PC-3 (cell line): Measurements from ENCODE around the gene PCDHA1. TPM values are rescaled to one million over a fixed set of nuclear protein-coding genes. Genes with fewer than 3 reads are reported as not detected.
"Not testable (repeated sequence)": the region's sequence is repeated elsewhere in the genome, so short reads cannot be mapped to it uniquely, and the experiment has no call there.

Experiments
- ATAC-seq: fragments of 200-7000 bp; cut with Tn5 transposase; 2 replicates; pipeline ENCODE4 v1.9.1; 2020; ENCODE audit warnings: mild to moderate bottlenecking, moderate library complexity
- BruUV-seq: library from RNA; stranded (reverse); fragments of 400-500 nt; replicated peaks from 2 replicates; lab custom pipeline; 2021; lab: Mats Ljungman, UMichigan
- CTCF ChIA-PET: fragments of 300-600 bp; sonication (Branson Sonifier 250); formaldehyde crosslinking; loops from one replicate; lab custom pipeline; 2022; ENCODE audit warnings: antibody characterized with exemption; lab: Charles Lee
- POLR2A ChIA-PET: fragments of 300-600 bp; sonication (Branson Sonifier 250); formaldehyde crosslinking; loops from one replicate; lab custom pipeline; 2022; ENCODE audit warnings: antibody characterized with exemption; ENCODE audit not compliant: unreplicated experiment; lab: Charles Lee
- DNase-seq: peaks from one replicate; pipeline ENCODE4 v3.0.0-alpha.2; 2015
- H2AFZ ChIP-seq: fragments of 300-600 bp; sonication (generic); 2 replicates; pipeline ENCODE4 v1.6.0; 2016; ENCODE audit warnings: antibody characterized with exemption, low read length
- H3F3A ChIP-seq: fragments of 300-600 bp; sonication (generic); one replicate; pipeline ENCODE4 v1.6.0; 2017; ENCODE audit warnings: antibody characterized with exemption, low read length, control low read depth, mild to moderate bottlenecking; ENCODE audit not compliant: unreplicated experiment
- H3K27ac ChIP-seq: fragments of 300-600 bp; sonication (generic); 2 replicates; pipeline ENCODE4 v1.5.1; 2016; ENCODE audit warnings: mild to moderate bottlenecking, low read length
- H3K27me3 ChIP-seq: fragments of 300-600 bp; sonication (generic); 2 replicates; pipeline ENCODE4 v1.6.1; 2016; ENCODE audit warnings: low read length, mixed read lengths
- H3K36me3 ChIP-seq: fragments of 300-600 bp; sonication (generic); 2 replicates; pipeline ENCODE4 v1.6.1; 2016; ENCODE audit warnings: low read depth, mixed run types, low read length, mixed read lengths
- H3K4me1 ChIP-seq: fragments of 300-600 bp; sonication (generic); 2 replicates; pipeline ENCODE4 v1.5.1; 2016; ENCODE audit warnings: low read length; ENCODE audit not compliant: insufficient read depth
- H3K4me2 ChIP-seq: fragments of 300-600 bp; sonication (generic); 2 replicates; pipeline ENCODE4 v1.6.0; 2016; ENCODE audit warnings: low read length
- H3K4me3 ChIP-seq: fragments of 300-600 bp; sonication (generic); 2 replicates; pipeline ENCODE4 v1.5.1; 2016; ENCODE audit warnings: mild to moderate bottlenecking, low read length, mixed read lengths
- H3K79me2 ChIP-seq: fragments of 300-600 bp; sonication (generic); 2 replicates; pipeline ENCODE4 v1.6.1; 2017; ENCODE audit warnings: low read length, mixed read lengths
- H3K9ac ChIP-seq: fragments of 300-600 bp; sonication (generic); 2 replicates; pipeline ENCODE4 v1.6.0; 2016; ENCODE audit warnings: mild to moderate bottlenecking, low read length
- H3K9me2 ChIP-seq: fragments of 300-600 bp; sonication (generic); replicated peaks from 2 replicates; pipeline ENCODE4 v1.6.1; 2016; ENCODE audit warnings: mixed run types, low read length, mixed read lengths
- H3K9me3 ChIP-seq: fragments of 300-600 bp; sonication (generic); 2 replicates; pipeline ENCODE4 v1.6.1; 2016; ENCODE audit warnings: low read length, mixed read lengths
- H4K20me1 ChIP-seq: fragments of 300-600 bp; sonication (generic); 2 replicates; pipeline ENCODE4 v1.6.1; 2016; ENCODE audit warnings: low read length, mixed read lengths
- CTCF ChIP-seq: fragments of 300-600 bp; sonication (generic); conservative IDR thresholded peaks from 2 replicates; pipeline ENCODE4 v1.5.1; 2017; ENCODE audit warnings: antibody characterized with exemption, low read depth, mild to moderate bottlenecking, low read length
- EZH2 ChIP-seq: fragments of 300-600 bp; sonication (generic); IDR thresholded peaks from one replicate; pipeline ENCODE4 v1.6.1; 2017; ENCODE audit warnings: antibody characterized with exemption, mild to moderate bottlenecking, low read length; ENCODE audit not compliant: unreplicated experiment
- EZH2phosphoT487 ChIP-seq: fragments of 300-600 bp; sonication (generic); IDR thresholded peaks from 2 replicates; pipeline ENCODE4 v1.6.1; 2018; ENCODE audit warnings: mild to moderate bottlenecking, antibody characterized with exemption, low read length, borderline replicate concordance
- intact Hi-C: fragments of 100-400 bp; cut with micrococcal nuclease; formaldehyde crosslinking; loops from 2 replicates; pipeline ENCODE4 v1.9.0; 2023
- total RNA-seq: library from RNA; depleted of rRNA; stranded (reverse); fragments of >200 nt; gene quantifications from 2 replicates; pipeline ENCODE4 v1.2.3, GENCODE V29; 2014

The PCDHA1 gene
- total RNA-seq, 1 experiment from 2014 or later, result not detected

GRCh38 chr5:140802781-140803271 is 16.9 kb downstream of the PCDHA1 start:
- Histone ChIP-seq H3K4me1 (no peaks in the 10 kb centered on the region), H4K20me1 (no peaks in the 10 kb centered on the region), H3F3A (no peaks in the 10 kb centered on the region), H3K79me2 (no peaks in the 10 kb centered on the region), H3K9ac (no peak overlapping the region), H2AFZ (no peak overlapping the region), H3K4me3 (no peak overlapping the region), H3K27me3 (no peaks in the 10 kb centered on the region), H3K36me3 (no peaks in the 10 kb centered on the region), H3K27ac (no peak overlapping the region), H3K9me3 (no peaks in the 10 kb centered on the region), H3K4me2 (no peak overlapping the region), H3K9me2 (no peaks in the 10 kb centered on the region)
- ATAC-seq (no peak), DNase-seq (no peak)
- TF ChIP-seq EZH2 (no peak), CTCF (no peak), EZH2phosphoT487 (no peak)
- CTCF ChIA-PET, result no interaction called here
- intact Hi-C loops, result no loop called here
- no TSS peak for BruUV-seq
- POLR2A ChIA-PET, result no interaction called here

- H3K36me3 ChIP-seq, result no peaks in the 10 kb centered on the region
- intact Hi-C loops, result loop anchor here (1.0 to 2.0 kb wide), 3 partner anchors 34 to 234 kb away; partner anchors contain the start of genes PCDHA12 and PCDHA8
- DNase-seq (peak; percentile 59), ATAC-seq (peak; percentile 89)
- peak within 1 kb of the TSS; percentile 75 for H3K4me2 ChIP-seq
- no peaks in the 10 kb centered on the region for H3K9me3 ChIP-seq
- no peaks in the 10 kb centered on the region for H3F3A ChIP-seq
- H3K27ac ChIP-seq, result no peak within 1 kb of the TSS
- no peaks in the 10 kb centered on the region for H4K20me1 ChIP-seq
- H2AFZ ChIP-seq, result peak within 1 kb of the TSS; percentile 94
- H3K4me3 ChIP-seq, result peak within 1 kb of the TSS; percentile 72
- no peaks in the 10 kb centered on the region for H3K27me3 ChIP-seq
- H3K79me2 ChIP-seq, result no peaks in the 10 kb centered on the region
- H3K4me1 ChIP-seq, result no peaks in the 10 kb centered on the region
- ChIA-PET CTCF (interaction anchor here (0.6 to 1.5 kb wide), 2 partner anchors 14 to 266 kb away, joined by 6 to 9 read pairs; partner anchors contain the start of gene PCDHA5), POLR2A (no interaction called here)
- no peaks in the 10 kb centered on the region for H3K9me2 ChIP-seq
- TSS peak; percentile 88 for BruUV-seq
- peak within 1 kb of the TSS; percentile 56 for H3K9ac ChIP-seq
- TF ChIP-seq CTCF (peak; percentile 57), EZH2phosphoT487 (no peak)
Observed at GRCh38 chr5:140806834-140807775, 21.2 kb downstream of the PCDHA1 start, which contains the start of gene PCDHA4. Gene PCDHA4, plus strand, starts transcription at chr5:140807068.

GRCh38 chr5:140808241-140808888 is 22.4 kb downstream of the PCDHA1 start:
- POLR2A ChIA-PET, H3K9me3 ChIP-seq, H4K20me1 ChIP-seq, H3K27ac ChIP-seq, BruUV-seq, H3K27me3 ChIP-seq, H3K9me2 ChIP-seq, ATAC-seq, H3K4me1 ChIP-seq, H2AFZ ChIP-seq, H3K4me2 ChIP-seq, H3K36me3 ChIP-seq, DNase-seq, H3K9ac ChIP-seq, H3K79me2 ChIP-seq, H3F3A ChIP-seq, H3K4me3 ChIP-seq, intact Hi-C loops: not testable (repeated sequence)
- CTCF ChIA-PET, result interaction anchor here (0.6 to 1.5 kb wide), 2 partner anchors 13 to 265 kb away, joined by 6 to 9 read pairs; partner anchors contain the start of gene PCDHA5
